ENCODE results near the gene HSCB.
"Not testable (repeated sequence)": the region's sequence is repeated elsewhere in the genome, so short reads cannot be mapped to it uniquely, and the experiment has no call there.

HSCB gene

GRCh38 chr22:28738876-28739275 lies 3.0 kb upstream of the HSCB start:
- not testable (repeated sequence) for DNase-seq (ENCODE audit: low read depth in 3 of 3)

GRCh38 chr22:28741200-28741784 lies 547 bp upstream of the HSCB start:
- DNase-seq (ENCODE audit: low read depth in 3 of 3) = peak in 1 of 3 donors; percentile 2

GRCh38 chr22:28742562-28742962 lies 723 bp downstream of the HSCB start:
- no peak for DNase-seq (ENCODE audit: low read depth in 3 of 3)

- no peak for DNase-seq (ENCODE audit: low read depth in 3 of 3)
Measured at GRCh38 chr22:28743852-28744251, 2.0 kb downstream of the HSCB start.

GRCh38 chr22:28750471-28750881 lies 8.6 kb downstream of the HSCB start:
- DNase-seq (ENCODE audit: low read depth in 3 of 3) = no peak

- not testable (repeated sequence) for DNase-seq (ENCODE audit: low read depth in 3 of 3)
Measured at GRCh38 chr22:28754512-28754911, 12.7 kb downstream of the HSCB start.

GRCh38 chr22:28759861-28760560 lies 18.2 kb downstream of the HSCB start:
- DNase-seq (ENCODE audit: low read depth in 3 of 3) = no peak

GRCh38 chr22:28761449-28761755 lies 19.6 kb downstream of the HSCB start:
- DNase-seq (ENCODE audit: low read depth in 3 of 3) = no peak

GRCh38 chr22:28762000-28762399 lies 20.2 kb downstream of the HSCB start:
- not testable (repeated sequence) for DNase-seq (ENCODE audit: low read depth in 3 of 3)

GRCh38 chr22:28766628-28767027 lies 24.8 kb downstream of the HSCB start:
- DNase-seq (ENCODE audit: low read depth in 3 of 3) = no peak

GRCh38 chr22:28768701-28769393 lies 27.0 kb downstream of the HSCB start:
- DNase-seq (ENCODE audit: low read depth in 3 of 3) = no peak

GRCh38 chr22:28769394-28770085 lies 27.7 kb downstream of the HSCB start:
- DNase-seq (ENCODE audit: low read depth in 3 of 3) = no peak

- DNase-seq (ENCODE audit: low read depth in 3 of 3) = no peak
Measured at GRCh38 chr22:28771195-28771791, 29.5 kb downstream of the HSCB start.

GRCh38 chr22:28772633-28773460 lies 31.0 kb downstream of the HSCB start, which contains the start of gene CCDC117:
Gene CCDC117 (plus strand): TSS chr22:28772695. CDS start chr22:28772850, 155 bp downstream.
- DNase-seq (ENCODE audit: low read depth in 3 of 3) = peak; percentile 87 to 89 (median 88)

GRCh38 chr22:28773461-28773867 lies 31.6 kb downstream of the HSCB start:
- peak in 1 of 3 donors; percentile 7 for DNase-seq (ENCODE audit: low read depth in 3 of 3)

- DNase-seq (ENCODE audit: low read depth in 3 of 3) = no peak
Measured at GRCh38 chr22:28774378-28774777, 32.5 kb downstream of the HSCB start.

- DNase-seq (ENCODE audit: low read depth in 3 of 3) = no peak
Measured at GRCh38 chr22:28779833-28780232, 38.0 kb downstream of the HSCB start.

GRCh38 chr22:28780296-28780695 lies 38.5 kb downstream of the HSCB start:
- no peak for DNase-seq (ENCODE audit: low read depth in 3 of 3)

GRCh38 chr22:28783786-28784671 lies 42.2 kb downstream of the HSCB start:
- no peak for DNase-seq (ENCODE audit: low read depth in 3 of 3)

GRCh38 chr22:28788601-28789000 lies 46.8 kb downstream of the HSCB start:
- no peak for DNase-seq (ENCODE audit: low read depth in 3 of 3)
